Activated CD8-positive, alpha-beta memory T cell treated with anti-CD3 and anti-CD28 coated beads, Interleukin-2, amount 50 U/mL, for 4 hours (primary cell): ENCODE data around the gene CREB3L4.

Experiments used
- DNase-seq: peaks from one replicate; pipeline ENCODE4 v3.0.0-alpha.2; 2020

The CREB3L4 gene

DNA sequence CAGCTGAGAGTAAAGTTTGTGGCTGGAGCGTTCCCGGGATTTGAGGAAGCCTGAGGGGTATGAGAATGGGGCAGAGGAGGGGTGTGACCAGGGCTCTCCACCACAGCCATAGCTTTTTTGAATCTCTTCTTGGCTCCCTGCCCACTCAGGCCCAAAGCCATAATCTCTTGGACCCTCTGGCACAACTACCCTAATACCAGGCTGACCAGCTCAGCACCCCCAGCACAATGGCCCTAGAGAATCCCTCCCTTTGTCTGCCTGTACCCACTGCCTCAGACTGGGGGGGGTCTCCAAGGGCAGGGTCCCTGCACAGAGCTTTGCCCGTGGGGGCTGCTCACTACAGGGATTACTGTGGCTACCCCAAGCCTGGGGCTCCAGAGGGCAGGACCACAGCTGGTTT is 28.7 kb upstream of the CREB3L4 start:
- DNase-seq: no peak

DNA sequence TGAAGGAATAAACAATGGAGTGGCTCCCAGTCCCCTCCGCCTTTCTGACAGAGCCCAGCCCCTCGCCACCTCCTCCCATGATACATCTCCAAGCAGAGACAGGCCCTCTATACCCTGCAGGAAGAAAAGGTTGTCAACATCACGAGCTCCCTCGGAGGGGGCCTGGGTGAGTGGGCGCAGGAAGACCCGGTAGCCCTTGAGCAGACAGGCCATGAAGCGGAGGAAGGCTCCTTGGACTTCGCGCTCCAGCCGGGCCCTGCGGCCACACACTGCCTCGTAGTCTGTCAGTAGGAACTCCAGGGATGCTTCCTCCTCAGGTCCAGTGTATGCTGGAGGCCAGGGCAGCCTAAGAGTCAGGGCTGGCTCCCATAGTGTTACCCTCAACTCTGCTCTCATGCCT is 28.2 kb upstream of the CREB3L4 start:
- no peak for DNase-seq

DNA sequence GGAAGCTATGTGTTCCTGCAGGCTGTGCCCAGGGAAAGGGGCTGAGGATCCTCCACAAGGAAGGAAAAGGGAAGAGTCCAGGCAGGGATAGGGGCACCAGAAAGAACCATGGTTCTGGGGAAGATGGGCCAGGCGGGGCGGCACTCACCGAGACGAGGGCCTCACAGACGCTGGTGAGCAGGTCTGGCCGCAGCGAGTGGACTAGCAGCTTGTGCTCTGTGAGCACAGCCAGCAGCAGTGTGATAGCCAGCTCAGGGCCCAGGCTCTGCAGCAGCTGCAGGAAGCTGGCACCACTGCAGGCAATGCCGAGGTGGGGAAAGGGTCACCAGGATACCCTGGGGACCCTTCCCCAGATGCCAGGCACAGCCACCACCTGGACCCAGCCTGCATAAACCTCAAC is 26.9 kb upstream of the CREB3L4 start:
- DNase-seq: no peak

DNA sequence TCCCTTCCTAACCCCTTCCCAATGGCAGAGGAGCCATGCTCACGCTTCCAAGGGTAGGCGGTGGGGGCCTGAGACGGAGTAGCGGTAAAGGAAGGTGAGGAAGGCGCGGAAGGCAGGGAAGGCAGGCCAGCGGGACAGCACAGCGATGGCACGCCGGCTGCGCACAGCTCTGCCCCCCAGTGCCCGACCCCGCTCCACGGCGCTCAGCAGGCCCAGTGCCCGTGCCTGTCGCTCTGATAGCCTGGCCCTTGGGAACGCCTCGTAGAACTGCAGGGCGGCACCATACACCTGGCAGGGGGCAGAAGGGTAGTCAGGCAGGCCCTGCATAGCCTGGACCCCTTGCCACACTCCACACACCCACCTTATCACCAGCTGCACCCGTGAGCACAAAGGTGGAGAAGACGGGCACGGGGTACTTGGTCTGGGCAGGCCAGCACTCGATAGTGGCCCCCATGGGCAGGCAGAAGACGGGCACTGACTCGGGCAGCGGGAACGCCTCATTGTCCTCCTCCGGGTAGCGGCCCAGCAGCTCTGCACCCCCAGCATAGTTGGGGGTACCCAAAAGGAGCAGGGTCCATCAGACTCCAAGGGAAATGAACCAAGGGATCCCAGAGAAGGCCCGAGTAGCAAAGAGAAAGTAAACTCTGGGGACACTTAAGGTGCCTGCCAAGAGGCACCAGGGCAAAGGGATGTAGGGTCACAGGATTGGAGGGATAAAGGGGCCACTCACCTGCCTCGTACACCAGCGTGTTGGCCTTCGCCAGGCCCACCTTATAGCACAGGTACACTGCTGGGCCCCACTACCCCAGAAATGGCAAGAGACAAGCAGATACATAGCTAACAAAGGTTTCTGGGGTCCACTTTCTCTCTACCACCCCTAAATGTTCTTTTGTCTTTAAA is 25.6 kb upstream of the CREB3L4 start:
- no peak for DNase-seq

DNA sequence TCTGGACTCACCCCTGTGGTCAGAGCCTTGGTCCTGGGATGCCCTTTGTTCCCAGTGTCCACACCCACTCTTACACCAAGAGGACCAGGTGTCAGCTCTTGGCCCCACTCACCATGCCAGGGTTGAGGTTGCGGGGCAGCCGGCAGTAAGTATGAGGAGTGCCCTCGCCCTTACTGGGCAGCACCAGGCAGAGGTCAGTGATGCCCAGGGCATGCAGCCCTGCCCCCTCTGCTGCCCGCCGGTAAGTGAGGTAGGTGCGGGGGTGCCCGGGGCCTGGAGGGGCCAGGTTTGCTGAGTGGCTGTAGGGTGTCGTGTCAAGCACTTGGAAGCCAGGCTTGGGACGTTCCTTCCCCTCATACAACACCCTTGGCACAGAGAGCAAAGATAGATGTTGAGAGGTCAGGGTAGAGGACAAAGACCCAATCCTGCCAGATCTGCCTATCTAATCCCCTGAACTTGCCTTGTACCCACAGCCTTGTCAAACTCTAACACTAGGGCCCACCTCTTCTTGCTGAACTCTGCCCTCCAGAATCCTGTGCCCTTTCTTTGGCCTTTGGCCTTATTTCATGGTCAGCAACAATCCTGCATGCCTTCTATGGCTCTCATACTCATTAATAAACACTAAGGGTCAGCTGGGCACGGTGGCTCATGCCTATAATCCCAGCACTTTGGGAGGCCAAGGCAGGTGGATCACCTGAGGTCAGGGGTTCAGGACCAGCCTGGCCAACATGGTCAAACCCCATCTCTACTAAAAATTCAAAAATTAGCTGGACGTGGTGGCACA is 24.7 kb upstream of the CREB3L4 start:
- no peak for DNase-seq

DNA sequence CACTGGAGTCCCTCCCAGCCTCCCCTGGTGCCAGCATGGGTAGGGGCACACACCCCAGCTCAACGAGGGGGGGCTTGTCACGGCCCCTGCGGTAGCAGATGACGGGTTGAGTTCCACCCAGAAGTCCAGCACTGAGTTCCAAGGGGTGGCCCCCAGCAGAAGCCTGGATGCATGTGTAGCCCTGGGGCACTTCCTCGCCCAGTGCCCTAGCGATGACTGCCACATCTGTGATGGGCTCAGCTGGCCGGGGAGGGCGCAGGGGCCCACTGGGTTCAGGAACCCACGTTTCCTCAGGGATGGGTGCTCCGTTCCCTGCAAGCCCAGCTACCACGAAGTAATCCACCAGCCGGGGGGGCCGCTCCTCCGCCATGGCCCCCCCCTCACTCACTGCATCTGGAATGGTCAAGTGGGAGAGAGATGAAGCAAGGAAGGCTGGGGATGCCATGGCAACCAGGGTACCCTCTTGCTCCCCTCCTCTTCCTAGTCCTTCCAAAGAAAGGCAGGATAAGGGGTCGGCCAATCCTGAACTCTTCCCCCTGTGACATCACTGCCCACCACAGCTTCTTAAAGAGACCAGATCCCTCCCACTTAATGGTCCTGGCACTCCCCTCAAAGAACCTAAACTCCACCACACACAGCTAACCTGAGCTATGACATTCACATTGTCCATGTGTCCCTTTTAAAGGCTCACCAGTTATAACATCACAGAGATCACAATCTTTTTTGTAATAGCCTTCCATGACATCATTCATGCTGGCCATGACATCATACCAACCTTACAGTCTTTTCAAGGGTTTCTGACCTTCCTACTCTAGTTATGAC is 23.5 kb upstream of the CREB3L4 start:
- DNase-seq: no peak

DNA sequence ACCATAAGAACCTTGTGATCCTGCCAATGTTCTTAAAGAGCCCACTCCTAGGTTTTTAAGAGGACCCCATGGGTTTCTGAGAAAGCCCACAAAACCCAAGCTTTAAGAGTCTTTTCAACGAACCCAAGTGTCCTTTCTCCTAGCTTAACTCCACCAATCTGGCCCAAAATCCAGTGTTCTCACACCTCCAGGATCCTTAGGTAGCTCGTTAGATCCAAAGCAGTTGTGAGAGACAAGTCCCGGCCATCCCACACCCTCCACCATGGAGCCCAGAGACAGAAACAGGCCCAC is 22.9 kb upstream of the CREB3L4 start:
- DNase-seq: no peak

DNA sequence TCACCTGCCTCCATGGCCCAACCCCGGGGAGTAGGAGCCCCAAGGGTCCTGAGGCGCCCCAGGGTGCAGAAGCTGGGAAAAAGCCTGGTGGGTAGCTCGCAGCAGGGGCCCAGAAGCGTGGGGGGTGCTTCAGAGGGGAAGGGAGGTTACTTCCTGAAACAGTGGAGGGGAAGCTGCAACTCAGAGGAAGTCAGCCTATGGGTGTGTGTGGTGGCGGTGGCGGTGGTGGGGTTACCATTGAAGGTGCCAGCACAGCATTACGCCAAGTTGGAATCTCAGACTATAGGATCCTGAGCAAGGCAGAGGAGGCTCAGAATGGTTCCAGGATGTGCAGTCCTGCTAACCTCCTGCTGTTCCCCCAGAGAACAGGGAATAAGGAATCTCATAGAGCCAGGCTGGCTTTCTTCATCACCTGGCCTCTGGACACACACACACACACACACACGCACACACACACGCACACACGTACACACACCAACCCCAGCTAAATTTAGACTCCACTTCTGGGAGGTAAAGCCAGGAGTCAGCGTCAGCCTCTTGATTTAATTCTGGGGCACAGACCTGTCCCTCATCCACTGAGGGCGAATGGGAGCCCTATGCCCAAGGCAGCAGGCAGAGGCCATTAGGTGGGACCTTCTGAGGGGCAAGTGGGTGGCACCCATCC is 22.4 kb upstream of the CREB3L4 start:
- peak; percentile 78 for DNase-seq

DNA sequence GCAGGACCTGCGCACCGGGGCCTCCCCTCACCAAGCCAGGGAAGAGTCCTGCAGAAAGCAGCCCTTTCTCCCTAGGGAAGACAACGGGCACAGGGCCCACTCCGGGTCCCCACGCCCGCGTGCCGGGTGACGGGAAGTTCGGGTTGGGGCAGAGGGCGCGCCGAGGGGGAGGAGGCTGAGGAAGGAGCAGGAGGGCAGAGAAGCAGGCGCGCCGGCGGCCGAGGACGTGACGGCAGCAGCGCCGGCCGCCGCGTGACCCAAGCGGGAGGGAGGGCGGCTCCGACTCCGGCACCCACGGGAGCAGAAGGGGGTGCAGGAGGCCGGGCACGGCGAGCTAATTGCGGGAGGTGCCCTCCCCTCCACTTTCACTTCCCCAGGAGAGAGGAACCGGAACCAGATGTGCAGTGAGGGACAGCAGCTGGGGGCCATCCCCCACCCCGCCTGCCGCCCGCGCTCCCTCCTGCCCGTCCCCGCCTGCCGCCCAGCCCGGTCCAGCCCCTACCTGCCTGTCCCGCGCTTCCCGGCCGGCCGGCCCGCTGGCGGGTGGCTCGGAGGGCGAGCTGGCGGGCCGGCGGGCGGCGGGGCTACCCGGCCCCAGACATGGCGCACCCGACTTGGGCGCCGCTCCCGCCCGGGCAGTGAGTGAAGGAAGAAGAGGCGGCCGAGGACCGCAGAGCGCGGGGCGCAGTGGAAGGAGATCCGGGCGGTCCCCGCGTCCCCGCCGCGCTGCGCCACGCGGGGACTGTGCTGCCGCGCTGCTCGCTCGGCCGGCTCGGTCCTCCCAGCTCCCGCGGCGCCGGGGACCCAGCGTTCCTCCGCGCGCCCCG is 21.7 kb upstream of the CREB3L4 start:
- peak; percentile 66 for DNase-seq

DNA sequence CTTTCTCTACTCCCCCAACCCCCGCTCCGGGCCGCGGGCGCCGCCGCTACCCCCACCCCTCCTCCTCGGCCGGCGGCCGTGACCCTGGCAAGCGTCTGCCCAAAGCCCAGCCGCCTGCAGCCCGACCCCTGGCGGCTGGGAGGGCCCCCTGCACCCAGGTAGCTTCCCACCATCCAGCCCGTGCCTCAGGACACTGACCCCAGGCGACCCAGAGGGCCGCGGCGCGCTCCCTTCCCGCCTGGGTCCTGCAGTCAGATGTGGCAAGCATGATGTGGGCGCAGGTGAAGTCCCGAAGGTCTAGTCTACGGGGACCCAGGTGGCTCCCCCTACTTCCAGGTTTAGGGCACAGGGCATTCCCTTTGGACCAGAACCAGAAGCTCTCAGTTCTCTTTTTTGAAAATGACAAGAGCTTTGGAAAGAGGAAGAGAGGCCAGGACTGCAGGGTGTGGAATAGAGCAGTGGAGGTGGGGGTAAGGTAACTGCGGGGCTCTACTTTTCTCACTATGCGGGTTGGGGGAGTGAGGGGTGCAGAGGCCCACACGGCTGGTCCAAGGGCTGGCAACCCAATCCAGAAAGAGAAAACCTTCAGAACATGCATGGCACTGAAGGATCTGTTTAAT is 21.0 kb upstream of the CREB3L4 start, which contains the start of gene DENND4B:
Gene DENND4B (minus strand): TSS at position 97 of the 620 bp plus-strand sequence. CDS start 2,344 bp downstream, outside the sequence.
- peak; percentile 77 for DNase-seq

DNA sequence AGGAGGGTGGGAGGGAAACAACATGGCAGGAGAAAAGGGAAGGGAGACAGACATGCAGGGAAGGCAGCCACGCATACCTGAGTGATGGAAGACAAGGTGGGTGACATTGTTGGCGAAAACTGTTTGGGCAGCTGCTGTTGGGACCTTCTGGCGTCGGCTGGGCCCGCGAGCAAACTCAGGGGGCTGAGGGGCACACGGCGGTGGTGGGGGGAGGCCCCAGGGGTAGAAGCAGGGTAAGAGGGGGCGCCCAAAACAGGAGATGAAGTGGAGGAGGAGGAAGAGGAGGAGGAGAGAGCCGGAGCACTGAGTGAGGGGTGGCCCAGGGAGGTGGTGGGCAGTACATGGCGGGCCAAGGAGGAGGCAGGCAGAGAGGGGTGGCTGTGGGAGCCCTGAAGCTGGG is 16.5 kb upstream of the CREB3L4 start:
- no peak for DNase-seq

DNA sequence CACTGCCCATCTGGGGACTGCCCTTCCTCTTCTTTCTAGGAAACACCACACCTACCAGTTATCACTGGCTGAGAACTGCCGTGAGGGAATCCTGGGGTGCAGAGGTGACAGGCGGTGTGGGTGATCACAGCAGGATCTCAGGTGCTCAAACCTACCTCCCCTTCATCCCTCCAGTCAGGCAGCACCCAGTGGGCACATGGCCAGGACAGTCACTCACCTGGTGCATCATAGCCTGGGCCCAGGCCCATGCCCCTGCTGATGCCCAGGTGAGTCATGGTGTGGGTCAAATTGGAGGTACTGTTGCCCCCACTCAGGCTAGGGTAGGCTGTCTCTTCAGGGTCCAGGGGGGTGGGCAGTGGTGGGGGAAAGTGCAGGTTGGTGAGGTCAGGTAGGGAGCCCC is 15.9 kb upstream of the CREB3L4 start:
- no peak for DNase-seq

DNA sequence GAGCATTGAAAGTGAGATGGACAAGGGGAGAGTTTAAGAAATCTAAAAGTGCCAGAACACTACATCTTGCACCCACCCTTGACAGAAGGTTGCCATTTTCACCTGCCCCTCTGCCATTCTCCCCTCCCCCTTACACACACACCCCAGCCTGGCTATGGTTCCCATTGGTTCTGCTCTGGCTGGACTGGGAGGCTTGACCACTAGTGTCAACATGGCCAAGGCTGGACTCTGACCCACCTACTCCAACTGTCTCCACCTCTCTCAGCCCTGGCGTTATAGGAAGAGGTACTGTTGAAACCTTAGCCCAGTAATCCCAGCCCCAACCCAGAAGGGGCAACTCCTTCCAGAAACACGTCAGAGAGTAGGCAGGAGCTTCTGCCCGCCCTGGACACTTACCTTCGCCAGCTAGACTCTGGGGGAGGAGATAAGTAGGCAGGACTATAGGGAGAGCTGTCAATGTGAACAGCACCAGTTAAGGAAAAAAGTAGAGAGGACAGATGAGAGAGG is 13.8 kb upstream of the CREB3L4 start:
- DNase-seq: no peak

DNA sequence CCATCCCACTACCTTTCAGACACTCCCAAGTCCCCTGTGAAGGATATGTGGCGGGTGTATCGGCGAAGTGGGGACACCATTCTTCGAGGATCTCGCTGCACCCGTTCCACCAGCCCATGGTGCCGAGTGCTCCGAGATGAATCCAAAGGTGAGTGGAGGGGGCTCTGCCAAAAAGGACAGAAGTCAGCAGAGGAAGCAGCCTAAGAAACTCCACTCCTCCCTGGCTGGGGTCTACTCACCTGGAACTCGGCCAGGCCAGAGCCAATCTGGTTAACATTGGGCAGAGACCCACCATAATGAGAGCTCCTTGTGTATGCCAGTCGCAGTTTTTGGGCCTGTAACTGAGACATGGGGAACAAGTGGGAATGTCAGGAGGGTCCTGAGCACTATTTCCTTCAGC is 12.9 kb upstream of the CREB3L4 start:
- DNase-seq: no peak

DNA sequence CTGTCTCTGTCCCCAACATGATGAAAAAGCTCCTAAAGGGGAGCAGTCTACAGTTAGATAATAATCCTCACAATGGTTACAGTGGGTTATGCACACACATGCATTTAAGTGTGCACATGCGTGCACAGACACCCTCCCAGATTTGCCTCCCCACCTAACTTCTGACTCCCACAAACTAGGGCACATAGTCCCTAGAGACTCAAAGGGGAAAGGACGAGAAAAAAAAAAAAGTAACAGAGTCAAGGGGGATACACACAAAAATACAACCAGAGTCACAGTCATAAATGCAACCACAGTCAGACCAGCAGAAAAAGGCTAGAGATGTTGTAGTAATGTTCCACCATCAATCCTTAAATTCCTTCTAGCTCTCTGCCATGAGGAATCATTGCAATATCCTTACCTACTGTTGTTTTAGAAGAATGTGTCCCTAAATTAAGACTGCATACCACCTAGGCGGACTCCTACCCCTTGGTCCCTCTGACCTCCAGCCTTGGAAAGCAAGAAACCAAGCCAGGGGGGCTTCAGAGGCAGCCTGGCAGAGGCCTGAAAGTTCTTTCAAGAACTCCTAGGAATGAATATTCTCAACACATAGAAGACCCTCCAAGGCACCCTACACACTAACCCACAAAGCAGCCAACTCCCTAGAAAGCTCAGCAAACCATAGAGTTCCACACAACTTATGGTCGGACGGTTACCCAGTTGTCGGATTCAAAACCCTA is 10.5 kb upstream of the CREB3L4 start:
- DNase-seq: no peak

DNA sequence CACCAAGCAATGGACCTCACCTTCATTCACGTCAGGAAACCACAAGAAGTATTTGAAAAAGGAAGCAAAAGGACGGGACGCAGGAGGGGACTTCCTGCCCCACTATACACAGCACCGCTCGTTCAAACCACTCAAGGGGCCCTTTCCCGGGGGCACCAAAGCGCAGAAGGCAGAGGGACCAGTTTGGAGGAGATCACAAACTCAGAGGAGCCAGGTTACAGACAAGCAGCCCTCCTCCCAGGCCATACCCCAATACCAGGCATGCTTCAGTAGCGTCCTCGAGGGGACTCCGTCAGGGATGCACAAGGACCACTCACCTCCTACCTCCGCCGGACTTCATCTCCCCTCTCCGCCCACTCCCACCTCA is 10.0 kb upstream of the CREB3L4 start:
- peak; percentile 34 for DNase-seq

DNA sequence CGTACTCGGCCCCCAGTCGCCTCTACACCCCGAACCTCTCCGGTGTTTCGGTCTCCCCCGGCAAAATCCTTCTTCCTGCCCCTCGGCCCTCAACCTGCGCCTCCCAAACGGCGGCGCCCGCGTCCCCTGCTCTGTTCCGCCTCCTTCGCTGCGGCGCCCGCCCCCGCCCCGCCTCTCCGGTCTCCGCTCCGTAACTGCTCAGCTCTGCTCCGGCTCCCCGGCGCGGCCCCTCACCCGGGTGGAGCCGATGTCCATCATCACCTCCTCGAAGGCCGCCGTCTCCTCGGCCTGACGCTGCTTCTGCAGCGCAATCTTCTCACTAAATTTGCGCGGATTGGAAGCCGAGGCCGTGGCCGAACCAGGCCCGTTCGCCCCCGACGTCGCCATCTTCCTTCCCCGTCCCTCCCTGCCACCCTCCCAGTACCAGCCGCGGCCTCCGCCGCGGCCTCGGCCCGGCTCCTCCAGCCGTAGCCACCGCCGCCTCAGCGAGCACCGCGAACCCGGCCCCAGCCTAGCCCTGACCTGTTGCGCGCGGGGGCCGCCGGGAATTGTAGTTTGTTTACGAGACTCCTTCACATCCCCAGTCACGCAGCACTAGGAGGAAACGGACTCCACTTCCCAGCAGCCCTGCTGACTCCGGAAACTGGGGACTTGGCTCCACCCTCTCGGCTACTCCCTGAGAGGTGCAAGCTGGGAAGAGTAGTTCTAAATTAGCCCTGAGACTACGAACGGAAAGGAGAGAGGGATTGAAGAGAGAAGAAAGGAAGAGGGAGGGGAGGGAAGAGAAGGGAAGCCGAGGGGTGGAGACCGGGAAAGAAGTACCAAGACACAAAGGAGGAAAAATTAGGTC is 9.4 kb upstream of the CREB3L4 start, which contains the start of gene CRTC2:
Gene CRTC2 (minus strand): TSS at position 502 of the 850 bp plus-strand sequence. CDS start 115 bp downstream, at position 387.
- DNase-seq: peak; percentile 97

DNA sequence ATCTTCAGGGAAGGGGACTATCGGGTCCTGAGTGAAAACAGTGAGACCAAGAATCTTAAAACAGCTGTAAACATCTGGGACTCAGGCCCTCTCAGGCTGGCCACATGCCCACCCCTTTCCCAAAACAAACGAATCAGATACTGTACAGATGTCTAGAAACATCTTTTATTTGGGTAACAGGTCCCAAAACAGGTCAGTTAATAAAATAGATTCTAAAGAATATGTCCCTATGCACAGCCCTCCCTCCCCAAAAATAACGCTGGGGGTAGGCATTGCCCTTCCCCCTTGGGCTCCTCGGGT is 8.8 kb upstream of the CREB3L4 start:
- DNase-seq: no peak

DNA sequence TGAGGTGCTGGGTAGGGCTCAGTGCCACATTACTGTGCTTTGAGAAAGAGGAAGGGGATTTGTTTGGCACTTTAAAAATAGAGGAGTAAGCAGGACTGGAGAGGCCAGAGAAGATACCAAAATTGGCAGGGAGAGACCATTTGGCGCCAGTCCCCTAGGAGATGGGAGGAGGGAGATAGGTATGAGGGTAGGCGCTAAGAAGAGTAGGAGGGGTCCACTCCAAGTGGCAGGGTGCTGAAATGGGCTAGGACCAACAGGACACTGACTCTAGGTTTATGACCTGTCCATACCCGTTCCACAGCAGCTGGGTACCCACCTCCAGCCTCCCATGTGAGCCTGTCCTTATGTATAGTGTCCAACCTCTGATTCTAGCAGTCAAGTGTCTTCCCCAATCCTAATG is 8.2 kb upstream of the CREB3L4 start:
- DNase-seq: no peak

DNA sequence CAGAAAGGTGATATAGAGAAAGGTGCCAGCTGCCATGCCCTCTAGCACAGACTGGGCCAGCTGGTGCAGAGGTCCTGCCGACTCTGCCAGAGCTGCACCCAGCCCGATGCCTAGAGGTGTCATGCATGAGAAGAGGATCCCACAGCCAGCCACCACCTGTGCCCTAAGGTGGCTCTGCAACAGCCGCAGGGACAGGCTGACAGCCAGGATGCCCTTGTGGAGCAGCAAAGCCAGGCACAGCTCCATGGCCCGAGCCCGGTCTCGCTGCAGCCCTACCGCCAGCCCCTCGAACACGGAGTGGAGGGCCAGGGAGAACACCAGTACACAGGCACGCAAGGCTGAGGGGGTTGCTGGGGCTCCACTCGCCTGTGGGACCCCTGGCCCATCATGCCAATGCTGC is 7.5 kb upstream of the CREB3L4 start:
- no peak for DNase-seq
